ENCODE data around the gene AKT3. TPM values are rescaled to one million over a fixed set of nuclear protein-coding genes. Genes with fewer than 3 reads are reported as not detected.
"Not testable (repeated sequence)": the region's sequence is repeated elsewhere in the genome, so short reads cannot be mapped to it uniquely, and the experiment has no call there.

The AKT3 gene
- total RNA-seq, 1 donor from 2014 or later: 107 TPM

DNA sequence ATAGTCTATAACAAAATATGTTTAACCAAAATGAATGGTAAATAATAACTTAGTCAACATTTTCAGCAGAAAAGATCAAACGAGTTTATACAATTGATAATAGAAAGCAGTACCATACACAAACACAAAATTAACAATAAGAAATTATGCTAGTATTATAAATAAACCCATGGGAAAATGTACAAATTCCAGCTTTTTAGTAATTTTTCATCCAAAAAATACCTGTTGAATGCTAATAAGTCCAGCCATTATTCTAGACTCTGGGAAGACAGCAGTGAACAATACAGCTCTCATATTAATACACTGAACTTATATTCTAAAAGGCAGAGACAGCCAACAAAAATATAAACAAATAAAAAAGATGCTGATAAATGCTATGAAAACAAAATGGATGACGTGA lies 66.3 kb downstream of the AKT3 start:
- H3K27ac Mint-ChIP-seq (ENCODE audit: unreplicated experiment): no peak overlapping the region
- peaks cover 1% of the 10 kb centered on the region for H3K36me3 Mint-ChIP-seq (ENCODE audit: unreplicated experiment)
- no peak for DNase-seq (ENCODE audit: extremely low spot score, unreplicated experiment)
- no peaks in the 10 kb centered on the region for H3K9me3 Mint-ChIP-seq (ENCODE audit: unreplicated experiment)
- no peak overlapping the region for H3K4me3 Mint-ChIP-seq (ENCODE audit: unreplicated experiment)
- H3K27me3 Mint-ChIP-seq (ENCODE audit: unreplicated experiment): no peaks in the 10 kb centered on the region
- TF ChIP-seq, protein P1, sequence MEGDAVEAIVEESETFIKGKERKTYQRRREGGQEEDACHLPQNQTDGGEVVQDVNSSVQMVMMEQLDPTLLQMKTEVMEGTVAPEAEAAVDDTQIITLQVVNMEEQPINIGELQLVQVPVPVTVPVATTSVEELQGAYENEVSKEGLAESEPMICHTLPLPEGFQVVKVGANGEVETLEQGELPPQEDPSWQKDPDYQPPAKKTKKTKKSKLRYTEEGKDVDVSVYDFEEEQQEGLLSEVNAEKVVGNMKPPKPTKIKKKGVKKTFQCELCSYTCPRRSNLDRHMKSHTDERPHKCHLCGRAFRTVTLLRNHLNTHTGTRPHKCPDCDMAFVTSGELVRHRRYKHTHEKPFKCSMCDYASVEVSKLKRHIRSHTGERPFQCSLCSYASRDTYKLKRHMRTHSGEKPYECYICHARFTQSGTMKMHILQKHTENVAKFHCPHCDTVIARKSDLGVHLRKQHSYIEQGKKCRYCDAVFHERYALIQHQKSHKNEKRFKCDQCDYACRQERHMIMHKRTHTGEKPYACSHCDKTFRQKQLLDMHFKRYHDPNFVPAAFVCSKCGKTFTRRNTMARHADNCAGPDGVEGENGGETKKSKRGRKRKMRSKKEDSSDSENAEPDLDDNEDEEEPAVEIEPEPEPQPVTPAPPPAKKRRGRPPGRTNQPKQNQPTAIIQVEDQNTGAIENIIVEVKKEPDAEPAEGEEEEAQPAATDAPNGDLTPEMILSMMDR (IDR thresholded peaks at IDR 0.05): no peak
- peaks cover 33% of the 10 kb centered on the region for H3K4me1 Mint-ChIP-seq (ENCODE audit: unreplicated experiment)

DNA sequence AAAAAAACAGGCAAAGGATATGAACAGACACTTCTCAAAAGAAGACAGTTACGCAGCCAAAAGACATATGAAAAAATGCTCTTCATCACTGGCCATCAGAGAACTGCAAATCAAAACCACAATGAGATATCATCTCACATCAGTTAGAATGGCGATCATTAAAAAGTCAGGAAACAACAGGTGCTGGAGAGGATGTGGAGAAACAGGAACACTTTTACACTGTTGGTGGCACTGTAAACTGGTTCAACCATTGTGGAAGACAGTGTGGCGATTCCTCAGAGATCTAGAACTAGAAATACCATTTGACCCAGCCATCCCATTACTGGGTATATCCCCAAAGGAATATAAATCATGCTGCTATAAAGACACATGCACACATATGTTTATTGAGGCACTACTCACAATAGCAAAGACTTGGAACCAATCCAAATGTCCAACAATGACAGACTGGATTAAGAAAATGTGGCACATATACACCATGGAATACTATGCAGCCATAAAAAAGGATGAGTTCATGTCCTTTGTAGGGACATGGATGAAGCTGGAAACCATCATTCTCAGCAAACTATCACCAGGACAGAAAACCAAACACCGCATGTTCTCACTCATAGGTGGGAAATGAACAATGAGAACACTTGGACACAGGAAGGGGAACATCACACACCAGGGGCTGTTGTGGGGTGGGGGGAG lies 77.5 kb downstream of the AKT3 start:
- H3K4me1 Mint-ChIP-seq (ENCODE audit: unreplicated experiment); DNase-seq (ENCODE audit: extremely low spot score, unreplicated experiment); H3K4me3 Mint-ChIP-seq (ENCODE audit: unreplicated experiment); H3K27ac Mint-ChIP-seq (ENCODE audit: unreplicated experiment); H3K27me3 Mint-ChIP-seq (ENCODE audit: unreplicated experiment): not testable (repeated sequence)
- Mint-ChIP-seq H3K36me3 (ENCODE audit: unreplicated experiment) (peaks cover 13% of the 10 kb centered on the region), H3K9me3 (ENCODE audit: unreplicated experiment) (peaks cover 12% of the 10 kb centered on the region)

DNA sequence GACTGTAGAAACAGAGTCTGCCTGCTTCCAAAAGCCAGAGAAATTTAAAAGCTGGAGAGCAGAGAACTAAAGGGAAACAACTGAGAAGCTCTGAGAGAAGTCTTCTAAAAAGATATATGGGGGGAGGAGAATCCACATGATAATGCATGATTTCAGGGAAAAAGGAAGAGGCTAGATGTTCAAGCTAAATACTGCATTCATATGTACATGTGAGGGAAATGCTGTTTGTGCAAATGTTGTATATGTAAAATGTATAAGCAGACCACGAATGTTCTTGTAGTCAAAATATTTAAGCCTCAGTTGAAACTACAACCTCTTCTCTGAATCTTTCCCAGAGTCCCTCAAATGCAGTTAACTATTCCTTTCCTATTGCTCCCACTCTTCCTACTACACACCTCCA lies 79.2 kb downstream of the AKT3 start:
- peaks cover 6% of the 10 kb centered on the region for H3K9me3 Mint-ChIP-seq (ENCODE audit: unreplicated experiment)
- no peak overlapping the region for H3K27ac Mint-ChIP-seq (ENCODE audit: unreplicated experiment)
- H3K27me3 Mint-ChIP-seq (ENCODE audit: unreplicated experiment): no peaks in the 10 kb centered on the region
- H3K4me3 Mint-ChIP-seq (ENCODE audit: unreplicated experiment): no peak overlapping the region
- no peaks in the 10 kb centered on the region for H3K4me1 Mint-ChIP-seq (ENCODE audit: unreplicated experiment)
- peaks cover 9% of the 10 kb centered on the region for H3K36me3 Mint-ChIP-seq (ENCODE audit: unreplicated experiment)
- TF ChIP-seq, protein P1 (IDR thresholded peaks at IDR 0.05): no peak
- DNase-seq (ENCODE audit: extremely low spot score, unreplicated experiment): no peak

DNA sequence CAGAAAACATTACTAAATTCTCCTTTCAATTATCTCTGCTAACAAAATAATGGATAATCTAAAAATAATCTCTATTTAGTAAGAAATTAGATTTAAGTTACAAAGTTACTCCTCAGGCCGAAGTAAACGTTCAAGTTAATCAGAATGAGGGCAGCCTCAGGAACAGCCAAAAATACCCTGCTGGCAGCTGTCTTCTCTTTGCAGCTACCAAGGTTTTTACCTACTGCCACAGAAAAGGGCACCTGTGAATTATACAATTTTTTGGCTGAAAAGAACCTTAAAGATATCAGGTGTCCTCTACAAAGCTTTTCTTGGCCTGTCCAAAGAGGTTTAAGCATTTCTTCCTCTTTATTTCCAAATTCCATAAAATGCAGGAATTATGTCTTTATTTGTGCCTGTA lies 84.4 kb downstream of the AKT3 start:
- no peak overlapping the region for H3K27ac Mint-ChIP-seq (ENCODE audit: unreplicated experiment)
- no peak for DNase-seq (ENCODE audit: extremely low spot score, unreplicated experiment)
- TF ChIP-seq, protein P1 (IDR thresholded peaks at IDR 0.05): no peak
- peaks cover 17% of the 10 kb centered on the region for H3K4me1 Mint-ChIP-seq (ENCODE audit: unreplicated experiment)
- H3K27me3 Mint-ChIP-seq (ENCODE audit: unreplicated experiment): no peaks in the 10 kb centered on the region
- no peak overlapping the region for H3K4me3 Mint-ChIP-seq (ENCODE audit: unreplicated experiment)
- peaks cover 2% of the 10 kb centered on the region for H3K36me3 Mint-ChIP-seq (ENCODE audit: unreplicated experiment)
- peaks cover 3% of the 10 kb centered on the region for H3K9me3 Mint-ChIP-seq (ENCODE audit: unreplicated experiment)

DNA sequence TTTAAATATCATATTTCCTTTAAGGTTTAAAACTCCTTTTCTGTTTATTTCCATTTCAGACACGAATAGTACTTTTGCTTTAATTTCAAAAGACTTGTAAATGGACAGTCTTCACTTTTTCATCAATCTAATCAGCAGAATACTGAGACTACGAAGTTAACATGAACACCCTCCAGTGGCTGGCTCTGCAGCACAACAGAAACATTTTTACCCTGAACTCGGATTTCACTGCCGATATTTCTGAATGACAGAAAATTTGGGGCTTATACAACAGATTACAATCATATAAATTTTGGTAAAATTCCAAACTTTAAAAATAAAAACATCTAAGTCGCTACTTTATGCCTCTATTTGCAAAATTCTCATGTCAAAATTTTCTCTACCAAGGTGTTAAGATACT lies 86.2 kb downstream of the AKT3 start:
- TF ChIP-seq, protein P1 (IDR thresholded peaks at IDR 0.05): no peak
- H3K27me3 Mint-ChIP-seq (ENCODE audit: unreplicated experiment): no peaks in the 10 kb centered on the region
- H3K9me3 Mint-ChIP-seq (ENCODE audit: unreplicated experiment): no peaks in the 10 kb centered on the region
- DNase-seq (ENCODE audit: extremely low spot score, unreplicated experiment): no peak
- no peaks in the 10 kb centered on the region for H3K36me3 Mint-ChIP-seq (ENCODE audit: unreplicated experiment)
- no peak overlapping the region for H3K27ac Mint-ChIP-seq (ENCODE audit: unreplicated experiment)
- H3K4me1 Mint-ChIP-seq (ENCODE audit: unreplicated experiment): peaks cover 23% of the 10 kb centered on the region
- H3K4me3 Mint-ChIP-seq (ENCODE audit: unreplicated experiment): no peak overlapping the region
